ENCODE measurements around the gene APOBEC2. TPM values are rescaled to one million over a fixed set of nuclear protein-coding genes. Genes with fewer than 3 reads are reported as not detected.

The APOBEC2 gene
- total and polyA plus RNA-seq, 9 of the 15 experiments (the other 6 are each of a cell fraction or from before 2014, with no cell fraction given), result 0.25 to 1.6 TPM; not detected in 7

- no peak for TF ChIP-seq ZNF696 (CRISPR knock-in tag; conservative IDR thresholded peaks at IDR 0.05)
- TF ChIP-seq TFAM (CRISPR knock-in tag; conservative IDR thresholded peaks at IDR 0.05), result no peak
- no peak for TF ChIP-seq JUND (IDR thresholded peaks at IDR 0.05; ENCODE audit: borderline replicate concordance, low read depth, low read length)
- no peak for TF ChIP-seq JUND (tag; IDR thresholded peaks at IDR 0.05; ENCODE audit: borderline replicate concordance, low read depth, low read length)
- 0 out of 2 replicates have a peak, but pooled peaks have one; percentile 24 for TF ChIP-seq EGR1 (conservative IDR thresholded peaks at IDR 0.05)
- TF ChIP-seq ZNF778 (CRISPR knock-in tag; IDR thresholded peaks at IDR 0.05), result no peak
- no peak for TF ChIP-seq BCL6 (CRISPR knock-in tag; IDR thresholded peaks at IDR 0.05)
- TF ChIP-seq ZSCAN32 (CRISPR knock-in tag; IDR thresholded peaks at IDR 0.05), result no peak
- no peak for TF ChIP-seq PREB (CRISPR knock-in tag; IDR thresholded peaks at IDR 0.05)
- TF ChIP-seq ZNF212 (CRISPR knock-in tag; IDR thresholded peaks at IDR 0.05), result no peak
- TF ChIP-seq HES1 (IDR thresholded peaks at IDR 0.05; ENCODE audit: low read depth), result no peak
- TF ChIP-seq RERE (CRISPR knock-in tag; IDR thresholded peaks at IDR 0.05; ENCODE audit: borderline replicate concordance), result no peak
- TF ChIP-seq NELFE (IDR thresholded peaks at IDR 0.05; ENCODE audit: insufficient read depth, insufficient read length), result no peak
- no peak for TF ChIP-seq NCOA1 (IDR thresholded peaks at IDR 0.05; ENCODE audit: low read depth)
- no peak; the same call in 1 of the 2 replicates for TF ChIP-seq EP400 (IDR thresholded peaks at IDR 0.05)
- no peak for TF ChIP-seq ZNF785 (CRISPR knock-in tag; IDR thresholded peaks at IDR 0.05)
These were observed 25.0 kb upstream of the APOBEC2 start (continued) for GRCh38 chr6:41027799-41028560.

Data from K562 (cell line).